NCI-H1694 (cell line): ENCODE data around the gene RHCE.
"Not testable (repeated sequence)": the region's sequence is repeated elsewhere in the genome, so short reads cannot be mapped to it uniquely, and the experiment has no call there.

ENCODE experiments used
- DNase-seq: peaks from one replicate; lab custom pipeline; 2025; lab: John Stamatoyannopoulos, UW

Gene RHCE

GRCh38 chr1:25341746-25342145 is 78.9 kb downstream of the RHCE start:
- DNase-seq: no peak

- DNase-seq: no peak
Measured at GRCh38 chr1:25338986-25339385, 81.6 kb downstream of the RHCE start.

- peak; percentile 5 for DNase-seq
Measured at GRCh38 chr1:25338188-25338981, 82.2 kb downstream of the RHCE start, which contains the start of gene TMEM50A. Gene TMEM50A (plus strand): TSS chr1:25338334. CDS start chr1:25340487, 2,153 bp downstream.

- not testable (repeated sequence) for DNase-seq
Measured at GRCh38 chr1:25337483-25338187, 83.0 kb downstream of the RHCE start.

GRCh38 chr1:25336922-25337354 is 83.7 kb downstream of the RHCE start:
- DNase-seq: not testable (repeated sequence)

GRCh38 chr1:25329950-25330349 is 90.7 kb downstream of the RHCE start:
- not testable (repeated sequence) for DNase-seq

GRCh38 chr1:25329336-25329735 is 91.3 kb downstream of the RHCE start:
- not testable (repeated sequence) for DNase-seq

- DNase-seq: not testable (repeated sequence)
Measured at GRCh38 chr1:25328791-25329185, 91.8 kb downstream of the RHCE start.

GRCh38 chr1:25327864-25328790 is 92.5 kb downstream of the RHCE start:
- not testable (repeated sequence) for DNase-seq

- DNase-seq: not testable (repeated sequence)
Measured at GRCh38 chr1:25324407-25324806, 96.2 kb downstream of the RHCE start.

- not testable (repeated sequence) for DNase-seq
Measured at GRCh38 chr1:25322127-25322526, 98.5 kb downstream of the RHCE start.

- DNase-seq: not testable (repeated sequence)
Measured at GRCh38 chr1:25320314-25320938, 100.2 kb downstream of the RHCE start.

GRCh38 chr1:25312806-25313470 is 107.7 kb downstream of the RHCE start:
- DNase-seq: not testable (repeated sequence)
